Kasumi-1 (cell line): ENCODE data around the gene ATP9A.
"Not testable (repeated sequence)": the region's sequence is repeated elsewhere in the genome, so short reads cannot be mapped to it uniquely, and the experiment has no call there.

Experiments used
- DNase-seq, 2 experiments: peaks; one replicate each; lab custom pipeline; 2025; lab: John Stamatoyannopoulos, UW

Gene ATP9A

DNA sequence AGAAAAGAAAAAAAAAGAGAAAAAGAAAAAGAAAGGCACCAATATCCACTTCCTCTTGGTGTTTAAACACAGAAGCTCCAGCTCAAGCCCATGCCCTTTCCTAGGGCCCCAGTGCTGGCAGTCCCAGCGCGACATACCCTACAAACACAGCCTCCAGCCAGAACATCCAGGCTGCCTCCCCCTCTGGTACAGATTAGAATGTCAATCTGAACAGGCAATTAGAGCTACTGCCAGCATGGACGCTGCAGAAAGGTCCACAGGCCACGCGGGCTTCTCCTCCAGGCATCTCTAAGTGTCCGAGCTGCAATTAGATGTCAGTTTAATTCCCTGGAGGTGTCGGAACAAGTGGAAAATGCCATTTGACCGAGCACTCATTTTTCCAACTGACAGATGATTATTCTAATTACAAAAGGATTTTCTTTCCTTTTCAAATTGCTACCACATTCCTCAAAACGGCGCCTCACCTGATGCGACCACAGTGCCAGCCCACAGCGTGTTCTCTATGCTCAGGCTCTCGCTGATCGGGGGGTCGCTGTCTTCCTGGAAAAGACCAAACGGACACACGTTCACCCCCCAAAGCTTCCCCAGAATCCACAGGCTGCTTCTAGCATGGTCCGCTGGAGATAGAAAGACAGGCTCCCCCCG lies 79.5 kb downstream of the ATP9A start:
- no peak for DNase-seq

- DNase-seq: no peak
Observed at GRCh38 chr20:51687630-51688029, 80.6 kb downstream of the ATP9A start.

- no peak for DNase-seq
Observed at GRCh38 chr20:51687108-51687507, 81.1 kb downstream of the ATP9A start.

- not testable (repeated sequence) for DNase-seq
Observed at GRCh38 chr20:51685494-51685893, 82.7 kb downstream of the ATP9A start.

DNA sequence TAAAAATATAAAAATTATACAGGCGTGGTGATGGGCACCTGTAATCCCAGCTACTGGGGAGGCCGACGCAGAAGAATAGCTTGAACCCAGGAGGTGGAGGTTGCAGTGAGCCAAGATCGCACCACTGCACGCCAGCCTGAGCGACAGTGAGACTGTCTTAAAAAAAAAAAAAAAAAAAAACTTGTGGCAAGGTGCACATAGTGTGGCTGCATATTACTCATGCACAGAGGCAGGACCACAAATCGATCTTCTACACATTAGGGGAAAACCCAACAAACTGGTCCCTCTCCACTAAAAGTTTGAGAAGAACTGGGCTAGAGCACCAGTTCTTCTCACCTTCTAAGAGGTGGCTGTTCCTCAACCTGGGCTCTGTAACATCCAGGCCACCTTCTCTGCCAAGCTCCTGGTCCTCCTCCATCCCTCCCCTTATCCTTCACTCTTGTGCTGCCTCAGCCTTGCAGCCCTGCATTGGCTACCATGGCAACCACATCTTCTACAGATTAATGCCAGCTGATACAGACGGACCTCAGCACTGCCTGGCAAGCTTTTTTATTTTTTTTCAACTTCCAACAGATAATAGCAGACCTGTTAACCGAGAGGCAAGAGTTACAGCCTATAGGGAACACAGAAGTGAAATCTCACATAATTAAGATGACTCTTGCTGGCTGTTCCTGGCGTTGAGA lies 88.0 kb downstream of the ATP9A start:
- no peak for DNase-seq

DNA sequence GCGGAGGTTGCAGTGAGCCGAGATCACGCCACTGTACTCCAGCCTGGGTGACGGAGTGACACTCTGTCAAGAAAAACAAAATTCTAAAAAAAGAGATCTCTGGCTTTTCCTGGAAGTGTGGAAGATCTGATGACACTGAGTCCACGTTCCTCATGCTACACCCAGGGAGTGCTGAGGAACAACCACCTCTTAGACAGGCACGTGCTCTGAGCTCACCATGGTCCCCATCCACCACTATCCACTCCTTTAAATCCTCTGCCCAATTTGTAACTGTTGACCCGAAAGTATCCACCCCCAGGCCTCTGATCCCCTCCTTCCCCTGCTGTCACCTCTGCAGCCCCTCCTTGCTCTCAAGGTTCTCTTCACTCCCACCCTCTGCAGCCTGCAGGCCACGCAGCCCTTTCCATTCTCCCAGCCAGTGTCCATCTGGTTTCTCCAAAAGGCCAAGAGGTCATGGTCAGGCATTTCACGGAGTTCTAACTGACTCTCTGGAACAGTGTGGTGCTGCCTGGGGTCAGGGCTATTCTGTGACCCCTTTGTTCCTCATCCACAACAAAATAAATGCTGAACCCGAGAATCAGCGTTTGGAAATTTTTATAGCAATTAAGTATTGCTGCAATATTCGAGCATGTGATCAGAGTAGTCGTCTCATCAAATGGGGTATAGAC lies 88.8 kb downstream of the ATP9A start:
- DNase-seq: no peak

- DNase-seq: no peak
Observed at GRCh38 chr20:51678026-51678697, 90.0 kb downstream of the ATP9A start.

DNA sequence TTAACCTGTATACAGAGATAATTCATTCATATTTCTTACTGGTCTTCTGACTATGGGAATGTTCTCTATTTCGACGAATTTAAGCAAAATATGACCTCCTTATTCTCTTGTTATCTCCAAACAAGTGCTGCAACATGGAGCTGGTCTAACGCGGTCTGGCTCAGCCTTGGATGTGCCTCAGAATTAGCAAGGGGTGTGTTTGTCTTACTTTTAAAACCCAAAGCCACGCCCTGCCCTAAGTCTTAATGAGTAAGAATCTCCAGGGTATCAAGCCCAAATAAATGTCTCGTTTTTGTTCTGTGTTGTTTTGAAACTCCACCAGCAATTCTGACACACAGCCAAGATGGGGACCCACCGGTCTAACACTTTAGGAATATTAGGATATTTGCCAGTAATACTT lies 99.2 kb downstream of the ATP9A start:
- no peak for DNase-seq

GRCh38 chr20:51668515-51668914 lies 99.7 kb downstream of the ATP9A start:
- no peak for DNase-seq

DNA sequence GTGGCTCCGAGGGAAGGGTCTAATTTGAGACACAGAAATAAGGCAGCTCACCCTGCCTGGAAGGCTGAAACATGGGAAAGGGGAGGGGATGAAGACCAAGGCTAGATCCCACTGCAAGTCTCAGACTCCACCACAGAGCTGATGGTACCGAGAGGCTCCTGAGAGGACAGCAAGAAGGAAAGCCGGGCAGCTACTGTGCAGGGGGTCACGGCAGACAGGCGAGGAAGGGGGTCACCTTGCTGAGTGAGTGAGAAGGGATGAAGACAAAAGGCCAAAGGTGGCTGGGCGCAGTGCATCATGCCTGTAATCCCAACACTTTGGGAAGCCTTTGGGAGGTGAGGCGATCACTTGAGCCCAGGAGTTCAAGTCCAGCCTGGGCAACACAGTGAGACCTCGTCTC lies 100.7 kb downstream of the ATP9A start:
- no peak for DNase-seq

GRCh38 chr20:51667002-51667408 lies 101.2 kb downstream of the ATP9A start:
- no peak for DNase-seq

DNA sequence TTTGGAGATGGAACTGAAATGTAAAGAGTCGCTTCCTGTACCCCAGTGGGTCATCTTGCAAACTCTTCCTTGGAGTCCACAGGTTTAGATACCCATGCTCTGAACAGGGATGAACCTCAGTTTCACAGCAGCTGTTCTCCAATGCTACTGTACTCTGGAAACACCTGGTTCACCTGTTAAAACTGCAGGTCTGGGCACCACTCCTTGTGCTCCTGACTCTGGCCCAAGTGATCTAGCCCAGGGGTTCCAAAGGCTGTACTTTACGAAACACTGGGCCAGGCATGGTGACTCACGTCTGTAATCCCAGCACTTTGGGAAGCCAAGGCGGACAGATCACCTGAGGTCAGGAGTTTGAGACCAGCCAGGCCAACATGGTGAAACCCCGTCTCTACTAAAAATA lies 102.1 kb downstream of the ATP9A start:
- DNase-seq: no peak

GRCh38 chr20:51665543-51666118 lies 102.6 kb downstream of the ATP9A start:
- DNase-seq: no peak

DNA sequence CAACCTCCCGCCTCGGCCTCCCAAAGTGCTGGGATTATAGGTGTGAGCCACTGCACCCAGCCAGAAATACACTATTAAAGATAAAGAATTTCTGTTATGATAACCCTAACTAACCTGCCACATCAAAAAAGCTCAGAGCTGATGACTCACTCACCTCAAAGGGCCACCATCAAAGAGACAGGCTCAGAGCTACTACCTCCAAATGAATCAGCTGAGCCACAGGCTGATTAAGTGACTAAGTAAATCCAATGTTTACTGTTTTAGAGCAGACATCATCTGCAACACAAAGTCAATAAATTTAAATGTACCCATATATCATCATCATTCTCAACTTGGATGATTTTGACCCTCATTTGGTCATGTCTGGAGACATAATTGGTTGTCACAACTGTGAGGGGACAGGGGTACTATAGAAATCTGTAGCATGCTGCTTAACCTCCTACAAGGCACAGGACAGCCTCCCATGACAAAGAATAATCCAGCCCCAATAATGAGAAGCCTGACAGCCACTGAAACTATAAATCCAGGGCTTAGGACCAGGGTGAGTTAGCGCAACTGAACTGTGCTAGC lies 106.5 kb downstream of the ATP9A start:
- DNase-seq: no peak

DNA sequence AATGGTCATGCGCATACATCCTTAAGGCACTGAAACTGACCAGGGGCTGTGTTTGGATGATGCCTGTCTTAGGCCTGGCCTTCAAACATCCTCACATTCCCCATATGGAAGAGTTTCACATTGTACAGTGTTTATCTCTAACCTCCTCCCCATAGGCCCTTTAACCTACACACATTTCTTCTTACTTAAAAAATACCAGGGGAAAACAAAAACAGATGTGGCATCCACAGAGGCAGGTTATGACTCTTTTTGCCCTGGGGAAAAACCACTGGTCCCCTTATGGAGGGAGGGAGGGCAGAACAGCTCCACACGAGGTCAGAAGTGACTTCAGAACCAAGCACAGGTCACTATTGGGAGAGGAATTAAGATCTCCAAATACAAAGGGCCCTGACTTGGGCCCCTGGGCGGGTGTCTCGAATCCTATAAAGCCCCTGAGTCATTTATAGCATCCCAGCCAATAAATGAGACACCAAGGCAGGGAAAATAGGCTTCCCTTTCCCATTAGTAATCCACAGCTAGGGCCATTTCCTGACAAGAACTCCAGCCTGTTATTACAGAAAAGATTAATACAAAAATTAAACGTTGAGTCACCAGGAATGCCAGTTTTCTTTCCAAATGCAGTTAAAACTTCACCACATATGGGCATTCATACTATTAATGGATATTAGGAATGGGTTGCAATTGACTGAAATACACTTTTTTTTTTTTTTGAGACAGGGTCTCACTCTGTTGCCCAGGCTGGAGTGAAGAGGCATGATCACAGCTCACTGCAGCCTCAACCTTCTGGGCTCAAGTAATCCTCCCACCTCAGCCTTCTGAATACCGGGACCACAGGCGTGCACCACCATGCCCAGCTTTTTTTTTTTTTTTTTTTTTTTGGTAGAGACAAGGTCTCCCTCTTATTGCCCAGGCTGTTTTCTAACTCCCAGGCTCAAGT lies 107.2 kb downstream of the ATP9A start:
- DNase-seq: no peak

GRCh38 chr20:51659491-51660050 lies 108.6 kb downstream of the ATP9A start:
- DNase-seq: no peak

DNA sequence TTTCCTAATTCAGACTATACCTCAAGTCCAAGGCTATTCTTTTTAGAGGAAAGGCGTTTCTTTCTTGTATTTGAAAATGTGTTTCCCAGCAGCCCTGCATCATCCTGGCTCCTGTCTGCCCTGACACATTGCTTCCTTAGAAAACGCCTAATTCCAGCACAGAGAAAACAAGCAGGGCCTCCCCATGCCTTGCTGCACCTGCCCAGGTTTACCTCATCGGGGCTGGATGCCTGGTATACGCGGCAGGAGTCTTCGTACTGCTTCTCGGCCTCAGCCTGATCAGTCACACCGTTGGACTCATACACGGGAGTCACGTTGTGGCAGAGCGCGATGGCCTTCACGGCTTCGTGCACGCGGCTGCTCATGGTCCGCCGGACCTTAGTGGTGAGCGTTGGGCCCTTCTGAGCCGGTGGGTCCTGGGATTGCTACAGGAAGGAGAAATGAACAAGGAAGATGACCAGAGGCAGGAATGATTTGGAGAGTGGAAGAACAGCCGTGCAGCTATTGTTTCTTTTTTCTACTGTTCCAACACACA lies 111.4 kb downstream of the ATP9A start:
- no peak for DNase-seq

DNA sequence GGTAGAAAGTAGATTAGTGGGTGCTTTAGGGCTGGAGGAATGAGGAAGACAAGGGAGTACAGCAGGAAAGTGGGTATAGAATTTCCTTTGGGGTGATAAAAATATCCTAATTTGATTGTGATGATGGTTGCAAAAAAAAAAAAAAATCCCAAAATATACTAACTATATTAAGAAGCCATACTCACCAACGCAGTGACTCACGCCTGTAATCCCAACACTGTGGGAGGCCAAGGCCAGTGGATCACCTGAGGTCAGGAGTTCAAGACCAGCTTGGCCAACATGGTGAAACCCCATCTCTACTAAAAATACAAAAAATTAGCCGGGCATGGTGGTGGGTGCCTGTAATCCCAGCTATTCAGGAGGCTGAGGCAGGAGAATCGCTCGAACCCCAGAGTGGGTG lies 112.1 kb downstream of the ATP9A start:
- DNase-seq: not testable (repeated sequence)

- DNase-seq: no peak
Observed at GRCh38 chr20:51654495-51654894, 113.7 kb downstream of the ATP9A start.

DNA sequence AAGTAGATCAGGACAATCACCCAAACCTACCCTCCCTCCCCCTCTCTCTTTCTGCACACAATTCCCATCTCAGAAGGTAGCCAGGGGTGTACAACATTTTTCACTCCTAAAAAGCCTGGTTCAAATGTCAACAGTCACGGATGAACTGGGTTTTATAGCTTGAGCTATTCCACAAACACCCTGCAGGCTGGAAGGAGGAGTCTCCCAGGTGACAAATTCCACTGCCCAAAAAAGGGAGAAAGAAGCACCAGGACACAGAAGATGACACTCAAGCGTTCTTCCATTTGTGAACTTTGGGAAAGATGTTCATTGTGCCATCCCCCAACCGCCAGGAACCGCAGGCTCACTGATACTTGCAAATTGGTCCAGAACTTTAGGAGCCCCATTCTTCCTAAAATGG lies 114.1 kb downstream of the ATP9A start:
- DNase-seq: no peak
